ENCODE measurements around the gene RELT.

DNA sequence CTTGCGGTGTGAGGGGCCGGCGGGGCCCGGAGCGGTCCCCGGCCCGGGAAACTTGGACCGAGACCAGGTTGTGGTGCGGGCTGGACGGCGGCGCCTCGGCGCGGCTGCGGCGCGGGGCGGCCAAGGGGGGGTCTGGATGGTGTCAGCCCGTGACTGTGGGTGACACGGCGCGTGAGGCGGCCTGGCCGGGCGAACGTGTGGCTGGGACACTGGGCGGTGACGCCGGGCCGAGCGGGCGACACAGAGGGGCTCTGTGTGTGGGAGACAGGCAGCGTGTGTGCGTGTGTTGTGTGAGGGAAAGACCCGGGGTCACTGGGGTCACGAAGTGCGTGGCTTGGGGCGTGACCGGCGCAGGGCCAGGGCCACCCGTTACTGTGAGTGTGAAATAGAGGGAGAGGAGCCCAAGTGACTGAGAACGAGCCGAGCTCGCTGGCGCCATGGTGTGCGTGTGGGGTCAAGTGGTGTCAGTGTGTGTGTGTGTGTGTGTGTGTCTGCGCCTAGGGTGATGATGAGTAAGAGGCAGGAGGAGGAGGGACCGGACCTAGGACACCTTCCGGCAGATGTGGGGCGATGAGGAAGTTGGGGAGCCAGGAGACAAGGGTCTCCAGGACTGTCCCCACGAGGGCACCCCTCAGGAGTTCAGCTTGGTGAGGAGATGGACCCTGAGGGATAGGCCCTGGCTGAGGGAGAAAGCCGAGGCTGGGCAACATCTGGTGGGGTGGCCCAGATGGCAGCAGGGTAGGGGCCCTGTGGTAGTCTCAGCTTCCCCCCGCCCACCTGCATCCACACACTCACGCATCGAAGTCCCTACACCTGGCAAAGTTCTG is 817 bp downstream of the RELT start:
- TF ChIP-seq, protein P1, sequence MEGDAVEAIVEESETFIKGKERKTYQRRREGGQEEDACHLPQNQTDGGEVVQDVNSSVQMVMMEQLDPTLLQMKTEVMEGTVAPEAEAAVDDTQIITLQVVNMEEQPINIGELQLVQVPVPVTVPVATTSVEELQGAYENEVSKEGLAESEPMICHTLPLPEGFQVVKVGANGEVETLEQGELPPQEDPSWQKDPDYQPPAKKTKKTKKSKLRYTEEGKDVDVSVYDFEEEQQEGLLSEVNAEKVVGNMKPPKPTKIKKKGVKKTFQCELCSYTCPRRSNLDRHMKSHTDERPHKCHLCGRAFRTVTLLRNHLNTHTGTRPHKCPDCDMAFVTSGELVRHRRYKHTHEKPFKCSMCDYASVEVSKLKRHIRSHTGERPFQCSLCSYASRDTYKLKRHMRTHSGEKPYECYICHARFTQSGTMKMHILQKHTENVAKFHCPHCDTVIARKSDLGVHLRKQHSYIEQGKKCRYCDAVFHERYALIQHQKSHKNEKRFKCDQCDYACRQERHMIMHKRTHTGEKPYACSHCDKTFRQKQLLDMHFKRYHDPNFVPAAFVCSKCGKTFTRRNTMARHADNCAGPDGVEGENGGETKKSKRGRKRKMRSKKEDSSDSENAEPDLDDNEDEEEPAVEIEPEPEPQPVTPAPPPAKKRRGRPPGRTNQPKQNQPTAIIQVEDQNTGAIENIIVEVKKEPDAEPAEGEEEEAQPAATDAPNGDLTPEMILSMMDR (IDR thresholded peaks at IDR 0.05; ENCODE audit: low read length), result no peak
- TF ChIP-seq EZH2 (optimal IDR thresholded peaks at IDR 0.05; ENCODE audit: low read depth, low read length), result no peak
- no peak for TF ChIP-seq EZH2phosphoT487 (IDR thresholded peaks at IDR 0.05; ENCODE audit: low read length)

Data from MM.1S (cell line).